A673 (cell line): Measurements from ENCODE around the gene PCNX3. TPM values are rescaled to one million over a fixed set of nuclear protein-coding genes. Genes with fewer than 3 reads are reported as not detected.

Source experiments
- BruUV-seq: library from RNA; stranded (reverse); fragments of 400-500 nt; replicated peaks from 2 replicates; lab custom pipeline; 2021; lab: Mats Ljungman, UMichigan
- CTCF ChIA-PET: fragments of 300-600 bp; sonication (Branson Sonifier 250); formaldehyde crosslinking; loops from one replicate; lab custom pipeline; 2022; ENCODE audit warnings: antibody characterized with exemption; lab: Charles Lee
- POLR2A ChIA-PET: fragments of 300-600 bp; sonication (Branson Sonifier 250); formaldehyde crosslinking; loops from one replicate; lab custom pipeline; 2022; ENCODE audit warnings: antibody characterized with exemption; ENCODE audit not compliant: low non-redundant PET; lab: Charles Lee
- DNase-seq: peaks from one replicate; pipeline ENCODE4 v3.0.0-alpha.2; 2015; ENCODE audit warnings: low spot score
- H3K27ac ChIP-seq: fragments of 200-600 bp; sonication (generic); 2 replicates; pipeline ENCODE4 v1.5.1; 2016; ENCODE audit warnings: mixed run types, low read depth, mild to moderate bottlenecking, mixed read lengths, antibody characterized with exemption, low read length; ENCODE audit not compliant: poor library complexity, severe bottlenecking
- H3K27me3 ChIP-seq: fragments of 200-600 bp; sonication (generic); replicated peaks from 2 replicates; pipeline ENCODE4 v1.6.1; 2017; ENCODE audit warnings: mixed run types, low read depth, mild to moderate bottlenecking, mixed read lengths, antibody characterized with exemption, low read length; ENCODE audit not compliant: insufficient read depth, poor library complexity
- H3K36me3 ChIP-seq: fragments of 200-600 bp; sonication (generic); 2 replicates; pipeline ENCODE4 v1.6.1; 2016; ENCODE audit warnings: mixed run types, mild to moderate bottlenecking, mixed read lengths, antibody characterized with exemption, low read length; ENCODE audit not compliant: insufficient read depth, poor library complexity, severe bottlenecking
- H3K4me1 ChIP-seq: fragments of 200-600 bp; sonication (generic); 2 replicates; pipeline ENCODE4 v1.6.1; 2017; ENCODE audit warnings: mixed run types, mild to moderate bottlenecking, mixed read lengths, antibody characterized with exemption, low read length; ENCODE audit not compliant: insufficient read depth, poor library complexity, severe bottlenecking
- H3K4me3 ChIP-seq: fragments of 200-600 bp; sonication (generic); 2 replicates; pipeline ENCODE4 v1.5.1; 2016; ENCODE audit warnings: low read depth, mixed run types, mild to moderate bottlenecking, mixed read lengths, low read length; ENCODE audit not compliant: poor library complexity, severe bottlenecking
- H3K9me3 ChIP-seq: fragments of 200-600 bp; sonication (generic); 2 replicates; pipeline ENCODE4 v1.6.1; 2016; ENCODE audit warnings: mixed run types, low read depth, mild to moderate bottlenecking, mixed read lengths, antibody characterized with exemption, low read length; ENCODE audit not compliant: poor library complexity, severe bottlenecking
- EZH2 ChIP-seq: fragments of 200-600 bp; sonication (generic); IDR thresholded peaks from 2 replicates; pipeline ENCODE4 v1.6.1; 2017; ENCODE audit warnings: borderline replicate concordance, low read depth, mild to moderate bottlenecking, mixed read lengths, antibody characterized with exemption, low read length; ENCODE audit not compliant: poor library complexity, severe bottlenecking
- intact Hi-C: fragments of 100-400 bp; cut with micrococcal nuclease; formaldehyde crosslinking; loops from one replicate; pipeline ENCODE4 v1.10.0; 2022; ENCODE audit not compliant: unreplicated experiment
- total RNA-seq: library from RNA; stranded (reverse); gene quantifications from 2 replicates; pipeline ENCODE4 v1.2.3, GENCODE V29; 2021
- TF ChIP-seq, protein P1 (sequence below): fragments of 300-800, 200-600 bp; sonication (generic); conservative IDR thresholded peaks from 2 replicates; pipeline ENCODE4 v1.5.1; 2017; ENCODE audit warnings: low read depth, mild to moderate bottlenecking, antibody characterized with exemption, low read length, moderate library complexity, mixed read lengths

PCNX3 gene
- total RNA-seq, 1 experiment from 2014 or later, result 68.0 TPM

DNA sequence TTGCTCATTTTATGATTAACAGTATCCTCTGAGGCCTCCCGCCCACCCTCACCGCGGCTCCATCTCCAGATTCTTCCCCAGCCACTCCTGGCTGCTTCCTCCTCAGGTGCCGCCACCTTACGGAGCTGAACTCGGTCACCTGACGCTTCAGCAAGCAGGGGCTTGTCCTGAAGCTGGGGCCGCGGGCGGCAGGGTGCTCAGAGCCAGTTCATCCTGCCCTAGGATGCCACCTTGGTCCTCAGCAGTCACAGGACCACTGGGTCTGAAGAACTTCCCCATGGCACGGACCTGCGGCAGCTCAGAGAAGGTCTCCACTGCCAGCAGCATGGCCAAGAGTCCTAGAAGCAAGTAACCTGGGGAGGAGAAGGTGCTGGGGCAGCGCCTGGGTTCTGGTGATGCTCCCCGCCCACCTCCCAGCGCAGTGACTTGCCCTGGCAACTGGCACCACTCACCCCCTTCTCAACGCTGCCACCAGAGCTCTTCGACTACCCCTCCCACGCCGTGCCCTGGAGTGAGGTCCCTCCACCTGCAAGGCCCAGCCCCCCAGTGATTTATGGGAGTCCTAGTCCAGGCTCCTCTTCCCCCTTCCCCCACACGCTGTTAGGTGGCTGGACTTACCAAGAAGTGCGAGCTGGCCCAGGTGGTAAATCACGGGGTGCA, 22.6 kb upstream of the PCNX3 start:
- POLR2A ChIA-PET, result no interaction called here
- H3K27me3 ChIP-seq, result no peaks in the 10 kb centered on the region
- H3K36me3 ChIP-seq, result peaks cover 14% of the 10 kb centered on the region
- no peak for DNase-seq
- CTCF ChIA-PET, result interaction anchor here (0.8 to 1.7 kb wide), 6 partner anchors 12 to 52 kb away, joined by 3 to 12 read pairs (median 6); partner anchors contain the start of gene FAM89B
- no peak overlapping the region for H3K4me3 ChIP-seq
- intact Hi-C loops, result no loop called here
- H3K27ac ChIP-seq, result no peak overlapping the region
- H3K4me1 ChIP-seq, result peaks cover 5% of the 10 kb centered on the region
- TF ChIP-seq EZH2, result no peak
- TF ChIP-seq, protein P1, sequence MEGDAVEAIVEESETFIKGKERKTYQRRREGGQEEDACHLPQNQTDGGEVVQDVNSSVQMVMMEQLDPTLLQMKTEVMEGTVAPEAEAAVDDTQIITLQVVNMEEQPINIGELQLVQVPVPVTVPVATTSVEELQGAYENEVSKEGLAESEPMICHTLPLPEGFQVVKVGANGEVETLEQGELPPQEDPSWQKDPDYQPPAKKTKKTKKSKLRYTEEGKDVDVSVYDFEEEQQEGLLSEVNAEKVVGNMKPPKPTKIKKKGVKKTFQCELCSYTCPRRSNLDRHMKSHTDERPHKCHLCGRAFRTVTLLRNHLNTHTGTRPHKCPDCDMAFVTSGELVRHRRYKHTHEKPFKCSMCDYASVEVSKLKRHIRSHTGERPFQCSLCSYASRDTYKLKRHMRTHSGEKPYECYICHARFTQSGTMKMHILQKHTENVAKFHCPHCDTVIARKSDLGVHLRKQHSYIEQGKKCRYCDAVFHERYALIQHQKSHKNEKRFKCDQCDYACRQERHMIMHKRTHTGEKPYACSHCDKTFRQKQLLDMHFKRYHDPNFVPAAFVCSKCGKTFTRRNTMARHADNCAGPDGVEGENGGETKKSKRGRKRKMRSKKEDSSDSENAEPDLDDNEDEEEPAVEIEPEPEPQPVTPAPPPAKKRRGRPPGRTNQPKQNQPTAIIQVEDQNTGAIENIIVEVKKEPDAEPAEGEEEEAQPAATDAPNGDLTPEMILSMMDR, result no peak
- H3K9me3 ChIP-seq, result no peaks in the 10 kb centered on the region
- BruUV-seq, result no TSS peak

DNA sequence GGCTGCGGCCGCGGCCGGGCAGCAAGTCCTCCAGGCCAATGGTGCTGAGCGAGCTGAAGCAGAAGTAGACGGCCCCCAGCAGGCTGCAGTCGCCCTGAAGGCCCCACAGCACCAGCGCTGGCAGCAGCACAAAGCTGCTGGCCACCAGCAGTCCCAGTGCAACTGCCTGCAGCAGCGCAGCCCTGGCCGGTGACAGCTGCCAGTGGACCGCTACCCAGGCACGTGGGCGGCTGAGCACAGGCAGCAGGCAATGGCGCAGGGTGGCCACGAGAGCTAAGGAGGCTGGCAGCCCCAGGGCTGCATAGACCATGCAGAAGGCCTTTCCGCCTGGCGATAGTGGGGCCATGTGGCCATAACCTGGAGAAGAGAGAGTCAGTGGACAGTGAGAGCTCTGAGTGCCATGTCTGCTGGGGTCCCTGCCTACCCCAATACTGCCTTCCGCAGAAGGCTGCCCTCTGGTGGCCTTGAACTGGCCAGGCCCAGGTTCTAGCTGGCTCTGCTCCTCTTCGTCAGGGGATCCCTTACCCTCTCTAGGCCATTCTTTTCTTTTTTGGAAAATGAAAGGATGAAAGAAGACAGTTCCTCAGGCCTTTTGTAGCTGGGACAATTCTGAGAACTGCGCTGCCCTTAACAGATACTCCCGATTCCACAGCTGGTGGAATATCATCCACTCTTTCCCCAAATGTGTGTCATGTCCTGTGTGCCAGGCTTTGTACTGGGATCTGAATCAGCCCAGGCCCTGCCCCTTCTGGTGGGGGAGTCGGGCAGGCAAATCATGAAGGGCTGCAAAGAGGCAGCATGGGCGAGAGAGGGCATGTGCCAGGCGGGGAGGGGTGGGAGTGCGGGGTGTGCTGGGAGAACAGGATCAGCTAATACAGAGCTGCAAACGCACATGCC, 21.8 kb upstream of the PCNX3 start:
- intact Hi-C loops, result no loop called here
- H3K4me1 ChIP-seq, result peaks cover 5% of the 10 kb centered on the region
- H3K27ac ChIP-seq, result no peak overlapping the region
- H3K9me3 ChIP-seq, result no peaks in the 10 kb centered on the region
- no TSS peak for BruUV-seq
- ChIA-PET POLR2A (no interaction called here), CTCF (interaction anchor here (0.5 to 1.7 kb wide), 8 partner anchors 12 to 134 kb away, joined by 3 to 12 read pairs (median 6); partner anchors contain the start of gene FAM89B)
- H3K36me3 ChIP-seq, result peaks cover 22% of the 10 kb centered on the region
- TF ChIP-seq, protein P1, result peak; percentile 79
- TF ChIP-seq EZH2, result no peak
- H3K4me3 ChIP-seq, result no peak overlapping the region
- peak; percentile 55 for DNase-seq
- no peaks in the 10 kb centered on the region for H3K27me3 ChIP-seq

- BruUV-seq, result no TSS peak
- DNase-seq, result no peak
- TF ChIP-seq, protein P1, result no peak
- TF ChIP-seq EZH2, result no peak
- intact Hi-C loops, result no loop called here
- H3K4me1 ChIP-seq, result peaks cover 5% of the 10 kb centered on the region
- no peaks in the 10 kb centered on the region for H3K27me3 ChIP-seq
- POLR2A ChIA-PET, result interaction anchor here (0.5 kb wide), 1 partner anchor 68 kb away, joined by 7 read pairs; the partner anchor contains the start of gene RELA
- no peak overlapping the region for H3K4me3 ChIP-seq
- CTCF ChIA-PET, result no interaction called here
- peaks cover 18% of the 10 kb centered on the region for H3K36me3 ChIP-seq
- H3K9me3 ChIP-seq, result no peaks in the 10 kb centered on the region
- no peak overlapping the region for H3K27ac ChIP-seq
Measured at GRCh38 chr11:65595131-65595530, 20.4 kb upstream of the PCNX3 start.
